Measurements from ENCODE around the gene PATJ.

The PATJ gene

DNA sequence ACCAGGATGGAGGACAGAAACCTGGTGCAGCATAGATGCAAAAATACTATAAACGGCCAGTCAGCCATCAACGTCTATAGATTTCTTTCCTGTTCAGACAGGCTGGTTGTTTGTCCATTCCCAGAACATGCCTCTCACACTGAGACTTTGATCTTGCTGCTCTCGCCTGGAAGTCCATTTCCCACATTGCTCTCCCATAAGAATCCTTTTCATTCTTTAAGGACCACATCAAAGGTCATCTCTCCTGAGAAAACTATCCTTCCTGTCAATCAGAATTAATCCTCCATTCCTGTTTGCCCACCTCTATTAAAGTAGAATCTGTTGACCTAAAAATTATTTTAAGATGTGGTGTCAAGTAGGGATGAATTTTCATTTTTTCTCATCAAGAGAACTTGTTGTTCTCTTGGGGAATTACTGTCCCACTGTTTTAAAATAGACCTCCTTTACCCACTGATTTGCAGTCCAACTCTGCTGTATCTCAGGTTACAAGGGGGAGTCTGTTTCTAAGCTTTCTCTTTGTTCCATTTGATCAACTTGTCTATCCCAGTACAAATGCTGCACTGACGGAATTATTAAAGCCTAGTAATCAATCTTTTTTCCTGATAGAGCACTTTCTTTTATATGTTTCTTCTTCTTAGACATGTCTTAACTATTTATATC, 172.7 kb downstream of the PATJ start:
- Histone ChIP-seq H3K36me3 (ENCODE audit: control insufficient read depth, insufficient read depth, low read length) (no peaks in the 10 kb centered on the region), H3K27ac (ENCODE audit: low read depth, low read length, severe bottlenecking) (peak overlapping the region; percentile 70), H3K9me3 (ENCODE audit: control insufficient read depth, low read length) (no peaks in the 10 kb centered on the region), H3K4me3 (ENCODE audit: extremely low read depth, insufficient read depth, low read length, poor library complexity, severe bottlenecking) (no peak overlapping the region), H3K4me1 (ENCODE audit: control insufficient read depth, insufficient read depth, low read length, poor library complexity, severe bottlenecking) (peaks cover 12% of the 10 kb centered on the region)
- 45 to 61% methylated on average over 3 of the region's 4 CpGs for WGBS, 2 experiments (ENCODE audit: insufficient coverage in 2 of 2)

DNA sequence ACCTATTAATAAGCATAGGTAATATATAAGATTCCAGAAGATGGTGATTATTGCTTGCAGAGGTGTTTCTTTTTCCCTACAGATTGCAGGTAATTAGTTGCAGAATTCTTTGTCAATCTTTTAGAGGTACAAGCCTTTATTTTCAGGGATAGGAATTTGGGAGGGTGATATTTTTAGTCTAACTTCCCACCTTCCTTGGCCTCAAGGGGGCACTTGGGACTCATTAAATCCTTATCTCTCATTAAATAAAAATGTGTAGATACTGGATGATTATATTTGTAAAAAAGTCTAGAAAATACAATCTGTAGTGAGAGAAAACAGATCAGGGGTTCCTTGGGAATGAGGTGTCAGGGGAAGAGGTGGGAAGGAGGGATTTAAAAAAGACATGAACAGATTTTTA, 179.2 kb downstream of the PATJ start:
- no peaks in the 10 kb centered on the region for H3K9me3 ChIP-seq (ENCODE audit: control insufficient read depth, low read length)

DNA sequence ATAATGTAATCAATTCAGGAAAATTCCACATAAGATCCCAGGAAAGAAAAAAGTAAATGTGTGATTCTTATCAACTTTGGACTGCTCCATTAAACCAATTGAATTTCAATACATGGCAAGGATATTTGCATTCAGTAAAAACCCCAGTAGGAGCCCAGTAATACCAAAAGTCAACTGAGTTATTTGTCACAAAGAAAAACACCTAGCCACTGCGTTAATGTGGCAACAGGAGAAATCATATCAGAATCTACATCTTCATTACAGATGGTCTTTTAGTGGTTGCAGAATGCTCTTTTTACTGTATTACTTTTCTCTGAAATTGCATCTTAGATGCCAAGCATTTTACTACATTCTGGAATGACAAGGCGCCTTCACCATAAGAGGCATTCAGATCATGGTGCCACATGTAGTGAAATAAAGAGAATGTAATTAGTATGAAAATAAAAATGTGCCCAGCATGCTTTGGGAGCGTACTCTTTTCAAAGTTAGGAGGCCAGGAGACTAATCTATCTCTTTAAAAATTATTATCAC, 180.7 kb downstream of the PATJ start:
- no CpG with 5 or more reads among the region's 3 CpGs for WGBS, 2 experiments (ENCODE audit: insufficient coverage in 2 of 2)
- Histone ChIP-seq H3K4me3 (ENCODE audit: extremely low read depth, insufficient read depth, low read length, poor library complexity, severe bottlenecking) (no peak overlapping the region), H3K27ac (ENCODE audit: low read depth, low read length, severe bottlenecking) (no peak overlapping the region), H3K9me3 (ENCODE audit: control insufficient read depth, low read length) (no peaks in the 10 kb centered on the region), H3K36me3 (ENCODE audit: control insufficient read depth, insufficient read depth, low read length) (no peaks in the 10 kb centered on the region), H3K4me1 (ENCODE audit: control insufficient read depth, insufficient read depth, low read length, poor library complexity, severe bottlenecking) (no peaks in the 10 kb centered on the region)

More for the DNA sequence above, 179.2 kb downstream of the PATJ start:
- no peaks in the 10 kb centered on the region for H3K36me3 ChIP-seq (ENCODE audit: control insufficient read depth, insufficient read depth, low read length)
- no peaks in the 10 kb centered on the region for H3K4me1 ChIP-seq (ENCODE audit: control insufficient read depth, insufficient read depth, low read length, poor library complexity, severe bottlenecking)
- H3K27ac ChIP-seq (ENCODE audit: low read depth, low read length, severe bottlenecking): no peak overlapping the region
- no peak overlapping the region for H3K4me3 ChIP-seq (ENCODE audit: extremely low read depth, insufficient read depth, low read length, poor library complexity, severe bottlenecking)

DNA sequence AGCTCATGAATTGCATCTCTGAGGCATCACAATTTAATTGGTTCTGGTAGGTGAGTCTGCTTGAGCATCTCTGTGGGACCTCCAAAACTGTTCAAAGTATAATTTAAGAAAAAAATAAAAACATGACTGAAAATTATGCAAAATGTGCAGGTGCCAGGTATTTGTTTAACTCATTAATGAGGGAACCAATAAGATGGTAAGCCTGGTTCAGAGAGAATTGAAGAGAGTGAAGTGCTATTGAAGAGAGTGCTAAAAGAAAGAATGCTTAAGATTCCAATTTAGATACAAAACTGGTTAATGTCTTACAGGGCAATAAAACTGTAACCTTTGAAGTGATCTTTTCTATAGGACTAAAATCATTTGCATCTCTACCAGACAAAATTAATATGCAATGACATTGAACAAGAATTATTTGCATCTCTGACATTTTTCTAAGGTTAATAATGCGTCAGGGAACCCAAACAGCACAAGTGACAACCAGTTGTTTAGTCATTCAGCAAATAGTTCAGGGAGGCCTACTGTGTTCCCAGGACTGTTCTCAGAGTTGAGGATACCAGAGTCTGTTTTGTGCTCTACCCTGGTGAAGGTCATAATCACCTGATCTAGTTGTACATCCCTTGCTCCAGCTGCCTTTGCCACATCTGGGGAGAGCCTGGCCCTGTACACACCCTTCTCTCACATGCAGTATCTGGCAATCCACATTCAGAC, 183.5 kb downstream of the PATJ start:
- no peak overlapping the region for H3K4me3 ChIP-seq (ENCODE audit: extremely low read depth, insufficient read depth, low read length, poor library complexity, severe bottlenecking)
- H3K27ac ChIP-seq (ENCODE audit: low read depth, low read length, severe bottlenecking): no peak overlapping the region
- no peaks in the 10 kb centered on the region for H3K4me1 ChIP-seq (ENCODE audit: control insufficient read depth, insufficient read depth, low read length, poor library complexity, severe bottlenecking)
- 88 to 93% methylated on average over 1 of the region's 1 CpG for WGBS, 2 experiments (ENCODE audit: insufficient coverage in 2 of 2)
- no peaks in the 10 kb centered on the region for H3K36me3 ChIP-seq (ENCODE audit: control insufficient read depth, insufficient read depth, low read length)
- no peaks in the 10 kb centered on the region for H3K9me3 ChIP-seq (ENCODE audit: control insufficient read depth, low read length)

DNA sequence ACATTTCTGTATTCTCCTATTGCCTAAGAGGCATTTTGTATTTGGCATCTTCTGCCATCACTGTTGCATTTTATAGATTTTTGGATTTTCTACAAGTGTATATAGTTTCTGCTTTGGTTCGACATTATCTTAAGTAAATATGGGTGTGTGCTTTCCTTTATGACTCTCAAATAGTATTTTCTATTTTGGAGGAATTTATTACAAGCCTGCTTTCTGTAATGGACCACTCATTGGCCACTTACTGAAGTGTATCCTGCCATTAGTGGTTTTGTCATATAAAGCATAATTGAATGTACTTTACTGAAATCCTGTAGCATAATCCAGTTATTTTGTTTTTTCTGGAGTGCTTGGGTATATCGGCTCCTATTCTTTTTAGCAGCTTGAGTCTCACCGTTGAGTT, 184.3 kb downstream of the PATJ start:
- WGBS, 2 experiments (ENCODE audit: insufficient coverage in 2 of 2): 100% methylated on average over 1 to 2 of the region's 3 CpGs
- H3K27ac ChIP-seq (ENCODE audit: low read depth, low read length, severe bottlenecking): no peak overlapping the region
- no peaks in the 10 kb centered on the region for H3K9me3 ChIP-seq (ENCODE audit: control insufficient read depth, low read length)
- H3K4me3 ChIP-seq (ENCODE audit: extremely low read depth, insufficient read depth, low read length, poor library complexity, severe bottlenecking): no peak overlapping the region
- no peaks in the 10 kb centered on the region for H3K4me1 ChIP-seq (ENCODE audit: control insufficient read depth, insufficient read depth, low read length, poor library complexity, severe bottlenecking)
- H3K36me3 ChIP-seq (ENCODE audit: control insufficient read depth, insufficient read depth, low read length): no peaks in the 10 kb centered on the region

DNA sequence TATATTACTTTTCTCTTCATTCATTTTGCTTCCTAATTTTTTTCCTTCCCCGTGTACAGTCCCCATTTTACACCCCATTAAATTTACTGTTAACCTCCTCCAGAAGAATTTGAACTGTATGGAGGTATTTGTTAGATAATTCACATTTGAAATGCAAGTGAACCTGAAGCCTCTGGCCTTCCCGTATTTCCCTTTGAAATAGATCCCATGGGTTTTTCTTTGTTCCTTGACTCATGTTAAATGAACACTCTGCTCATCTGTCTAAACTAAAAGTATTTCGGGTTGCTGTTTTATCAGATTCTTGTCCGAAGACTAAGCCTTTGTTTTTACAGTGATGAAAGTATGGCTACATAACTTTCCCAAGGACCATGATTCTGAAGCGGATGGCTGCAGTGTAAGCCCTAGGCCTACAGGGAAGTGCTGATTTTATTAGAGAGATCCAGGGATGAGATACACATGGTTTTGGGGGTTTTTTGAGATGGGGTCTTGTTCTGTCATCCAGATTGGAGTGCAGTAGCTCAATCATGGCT, 187.9 kb downstream of the PATJ start:
- H3K4me3 ChIP-seq (ENCODE audit: extremely low read depth, insufficient read depth, low read length, poor library complexity, severe bottlenecking): no peak overlapping the region
- WGBS, 2 experiments (ENCODE audit: insufficient coverage in 2 of 2): 90 to 94% methylated on average over 3 to 4 of the region's 5 CpGs

DNA sequence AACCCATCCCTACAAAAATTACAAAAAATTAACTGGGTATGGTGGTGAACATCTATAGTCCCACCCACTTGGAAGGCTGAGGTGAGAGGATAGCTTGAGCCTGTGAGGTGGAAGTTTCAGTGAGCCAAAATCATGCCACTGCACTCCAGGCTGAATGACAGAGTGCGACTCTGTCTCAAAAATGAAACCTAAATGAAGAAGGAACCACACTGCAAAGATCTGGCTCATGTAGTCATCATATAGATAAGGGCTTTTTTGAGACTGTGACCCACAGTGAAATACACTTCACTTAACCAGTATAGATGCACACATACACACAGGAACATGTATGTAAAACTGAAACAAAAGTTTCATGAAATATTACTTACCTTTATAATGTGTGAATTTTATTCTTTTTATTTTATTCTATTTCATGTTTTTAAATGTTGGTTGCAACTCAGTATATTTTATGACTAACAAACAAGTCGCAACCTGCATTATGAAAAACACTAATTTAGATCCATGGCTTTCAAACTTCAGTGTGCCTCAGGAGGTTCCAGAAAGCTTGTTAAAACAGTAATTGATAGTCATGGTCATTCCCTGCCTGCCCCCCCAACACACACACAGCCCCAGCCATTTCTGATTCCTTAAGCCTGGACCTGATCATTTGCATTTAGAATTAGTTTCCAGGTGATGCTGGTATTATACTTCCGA, 189.5 kb downstream of the PATJ start:
- Histone ChIP-seq H3K36me3 (ENCODE audit: control insufficient read depth, insufficient read depth, low read length) (no peaks in the 10 kb centered on the region), H3K4me1 (ENCODE audit: control insufficient read depth, insufficient read depth, low read length, poor library complexity, severe bottlenecking) (no peaks in the 10 kb centered on the region), H3K27ac (ENCODE audit: low read depth, low read length, severe bottlenecking) (no peak overlapping the region), H3K4me3 (ENCODE audit: extremely low read depth, insufficient read depth, low read length, poor library complexity, severe bottlenecking) (no peak overlapping the region), H3K9me3 (ENCODE audit: control insufficient read depth, low read length) (no peaks in the 10 kb centered on the region)
- WGBS, 2 experiments (ENCODE audit: insufficient coverage in 2 of 2): 97 to 100% methylated on average over 1 to 3 of the region's 3 CpGs

More for the DNA sequence above, 187.9 kb downstream of the PATJ start:
- Histone ChIP-seq H3K4me1 (ENCODE audit: control insufficient read depth, insufficient read depth, low read length, poor library complexity, severe bottlenecking) (no peaks in the 10 kb centered on the region), H3K27ac (ENCODE audit: low read depth, low read length, severe bottlenecking) (no peak overlapping the region), H3K36me3 (ENCODE audit: control insufficient read depth, insufficient read depth, low read length) (no peaks in the 10 kb centered on the region), H3K9me3 (ENCODE audit: control insufficient read depth, low read length) (no peaks in the 10 kb centered on the region)

DNA sequence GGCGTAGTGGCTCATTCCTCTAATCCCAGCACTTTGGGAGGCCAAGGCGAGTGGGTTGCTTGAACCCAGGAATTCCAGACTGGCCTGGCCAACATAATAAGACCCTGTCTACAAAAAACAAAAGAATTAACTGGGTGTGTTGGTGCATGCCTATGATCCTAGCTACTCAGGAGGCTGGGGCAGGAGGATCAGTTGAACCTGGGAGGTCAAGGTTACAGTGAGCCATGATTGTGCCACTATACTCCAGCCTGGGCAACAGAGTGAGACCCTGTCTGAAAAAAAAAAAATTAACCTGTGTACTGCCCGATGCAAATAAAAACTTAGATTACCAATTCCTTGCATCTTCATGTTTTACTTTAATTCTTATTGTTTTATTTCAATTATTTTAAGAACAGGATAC, 193.2 kb downstream of the PATJ start:
- Histone ChIP-seq H3K4me1 (ENCODE audit: control insufficient read depth, insufficient read depth, low read length, poor library complexity, severe bottlenecking) (no peaks in the 10 kb centered on the region), H3K4me3 (ENCODE audit: extremely low read depth, insufficient read depth, low read length, poor library complexity, severe bottlenecking) (no peak overlapping the region), H3K36me3 (ENCODE audit: control insufficient read depth, insufficient read depth, low read length) (no peaks in the 10 kb centered on the region), H3K27ac (ENCODE audit: low read depth, low read length, severe bottlenecking) (no peak overlapping the region), H3K9me3 (ENCODE audit: control insufficient read depth, low read length) (no peaks in the 10 kb centered on the region)
- 100% methylated on average over 2 of the region's 3 CpGs; no CpG with 5 or more reads in 1 of the 2 experiments for WGBS, 2 experiments (ENCODE audit: insufficient coverage in 2 of 2)

DNA sequence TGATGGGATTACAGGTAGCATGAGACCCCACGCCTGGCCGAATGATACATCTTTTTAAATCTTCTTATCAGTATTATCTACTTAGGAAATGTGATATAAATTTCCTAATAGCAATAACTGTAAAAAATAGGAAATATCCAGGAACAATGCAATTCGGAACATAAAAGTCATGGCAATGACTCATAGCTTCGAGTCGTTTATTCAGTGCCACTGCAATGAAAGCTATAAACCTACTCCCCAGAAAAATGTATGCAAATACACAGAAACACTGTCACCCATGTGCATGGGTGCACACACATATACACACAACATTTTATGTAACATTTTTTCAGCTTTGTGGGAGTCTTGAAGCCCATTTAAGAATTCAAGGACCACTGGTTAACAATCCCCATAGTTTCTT, 194.6 kb downstream of the PATJ start:
- no peaks in the 10 kb centered on the region for H3K36me3 ChIP-seq (ENCODE audit: control insufficient read depth, insufficient read depth, low read length)
- no peak overlapping the region for H3K4me3 ChIP-seq (ENCODE audit: extremely low read depth, insufficient read depth, low read length, poor library complexity, severe bottlenecking)
- 96 to 100% methylated on average over 2 to 3 of the region's 5 CpGs for WGBS, 2 experiments (ENCODE audit: insufficient coverage in 2 of 2)

DNA sequence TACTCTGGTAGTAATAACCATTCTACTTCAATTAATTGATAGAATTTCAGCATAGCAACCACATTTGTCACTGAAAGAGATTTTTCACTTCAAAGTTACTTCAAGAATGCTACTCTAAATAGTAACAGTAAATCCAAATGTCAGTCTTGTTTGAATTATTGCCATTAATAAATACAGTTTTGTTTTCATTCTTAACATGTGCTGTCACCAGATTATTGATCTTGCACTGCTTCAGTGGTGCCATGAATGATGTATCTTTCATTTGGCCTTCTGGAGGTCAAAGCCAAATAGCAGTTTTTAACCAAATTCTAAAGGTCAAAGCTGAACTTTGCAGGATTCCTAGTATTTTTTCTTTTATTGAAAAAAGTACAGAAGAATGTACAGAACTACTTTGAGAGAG, 199.5 kb downstream of the PATJ start:
- peaks cover 3% of the 10 kb centered on the region for H3K9me3 ChIP-seq (ENCODE audit: control insufficient read depth, low read length)
- no peaks in the 10 kb centered on the region for H3K4me1 ChIP-seq (ENCODE audit: control insufficient read depth, insufficient read depth, low read length, poor library complexity, severe bottlenecking)

More for the DNA sequence above, 194.6 kb downstream of the PATJ start:
- Histone ChIP-seq H3K4me1 (ENCODE audit: control insufficient read depth, insufficient read depth, low read length, poor library complexity, severe bottlenecking) (no peaks in the 10 kb centered on the region), H3K9me3 (ENCODE audit: control insufficient read depth, low read length) (no peaks in the 10 kb centered on the region), H3K27ac (ENCODE audit: low read depth, low read length, severe bottlenecking) (no peak overlapping the region)

More for the DNA sequence above, 199.5 kb downstream of the PATJ start:
- Histone ChIP-seq H3K36me3 (ENCODE audit: control insufficient read depth, insufficient read depth, low read length) (no peaks in the 10 kb centered on the region), H3K4me3 (ENCODE audit: extremely low read depth, insufficient read depth, low read length, poor library complexity, severe bottlenecking) (no peak overlapping the region), H3K27ac (ENCODE audit: low read depth, low read length, severe bottlenecking) (no peak overlapping the region)
